WTC11 (cell line): ENCODE measurements around the gene FBXL16. TPM values are rescaled to one million over a fixed set of nuclear protein-coding genes. Genes with fewer than 3 reads are reported as not detected.

Experiments used
- ATF1 ChIP-seq: sonication (generic); formaldehyde crosslinking; IDR thresholded peaks from 2 replicates; pipeline ENCODE4 v1.8.1; 2023; ENCODE audit warnings: mild to moderate bottlenecking, moderate library complexity, missing genetic modification reagents
- ATF2 ChIP-seq: sonication (generic); formaldehyde crosslinking; IDR thresholded peaks from 2 replicates; pipeline ENCODE4 v1.8.1; 2022; ENCODE audit warnings: low read depth, missing genetic modification reagents, borderline replicate concordance
- CREM ChIP-seq: sonication (generic); formaldehyde crosslinking; IDR thresholded peaks from 2 replicates; pipeline ENCODE4 v1.8.1; 2022; ENCODE audit warnings: mild to moderate bottlenecking, missing genetic modification reagents, moderate library complexity
- CTCF ChIP-seq: fragments of 200-600 bp; IDR thresholded peaks from 2 replicates; pipeline ENCODE4 v1.8.0; 2022; ENCODE audit warnings: antibody characterized with exemption
- ELF4 ChIP-seq: sonication (generic); formaldehyde crosslinking; IDR thresholded peaks from 2 replicates; pipeline ENCODE4 v1.8.1; 2022; ENCODE audit warnings: low read depth, mild to moderate bottlenecking, moderate library complexity, missing genetic modification reagents
- FOXK1 ChIP-seq: sonication (generic); formaldehyde crosslinking; IDR thresholded peaks from 2 replicates; pipeline ENCODE4 v1.8.0; 2022; ENCODE audit warnings: mild to moderate bottlenecking, moderate library complexity, missing genetic modification reagents
- FOXP1 ChIP-seq: sonication (generic); formaldehyde crosslinking; IDR thresholded peaks from 2 replicates; pipeline ENCODE4 v1.8.0; 2022; ENCODE audit warnings: missing genetic modification reagents, mild to moderate bottlenecking, moderate library complexity, borderline replicate concordance
- HMGA2 ChIP-seq: fragments of 250-450 bp; sonication (Bioruptor Pico); IDR thresholded peaks from 2 replicates; pipeline ENCODE4 v1.4.0; 2021; ENCODE audit warnings: mild to moderate bottlenecking, moderate library complexity
- IRF2 ChIP-seq: sonication (generic); formaldehyde crosslinking; IDR thresholded peaks from 2 replicates; pipeline ENCODE4 v1.8.0; 2022; ENCODE audit warnings: low read depth, missing genetic modification reagents, borderline replicate concordance
- JAZF1 ChIP-seq: fragments of 250-450 bp; sonication (Bioruptor Pico); IDR thresholded peaks from 2 replicates; pipeline ENCODE4 v1.9.0; 2021; ENCODE audit warnings: moderate library complexity, mild to moderate bottlenecking, inconsistent platforms
- KAT7 ChIP-seq: sonication (generic); formaldehyde crosslinking; IDR thresholded peaks from 2 replicates; pipeline ENCODE4 v1.8.1; 2023; ENCODE audit warnings: missing genetic modification reagents, mild to moderate bottlenecking, borderline replicate concordance
- MXD4 ChIP-seq: fragments of 250-450 bp; sonication (Bioruptor Pico); IDR thresholded peaks from 2 replicates; pipeline ENCODE4 v1.8.0; 2021; ENCODE audit warnings: mild to moderate bottlenecking, moderate library complexity, borderline replicate concordance
- NFE2L1 ChIP-seq: sonication (generic); formaldehyde crosslinking; IDR thresholded peaks from 2 replicates; pipeline ENCODE4 v1.8.1; 2023; ENCODE audit warnings: missing genetic modification reagents
- NFYB ChIP-seq: sonication (generic); formaldehyde crosslinking; conservative IDR thresholded peaks from 2 replicates; pipeline ENCODE4 v1.8.0; 2022; ENCODE audit warnings: low read depth, missing genetic modification reagents
- PREB ChIP-seq: sonication (generic); formaldehyde crosslinking; IDR thresholded peaks from 2 replicates; pipeline ENCODE4 v1.8.1; 2022; ENCODE audit warnings: mild to moderate bottlenecking, missing genetic modification reagents, moderate library complexity, borderline replicate concordance
- SMAD3 ChIP-seq: sonication (generic); formaldehyde crosslinking; IDR thresholded peaks from 2 replicates; pipeline ENCODE4 v1.8.0; 2022; ENCODE audit warnings: missing genetic modification reagents, mild to moderate bottlenecking, borderline replicate concordance
- SMAD4 ChIP-seq: sonication (generic); formaldehyde crosslinking; IDR thresholded peaks from 2 replicates; pipeline ENCODE4 v1.8.0; 2022; ENCODE audit warnings: mild to moderate bottlenecking, missing genetic modification reagents
- TEAD1 ChIP-seq: sonication (generic); formaldehyde crosslinking; IDR thresholded peaks from 2 replicates; pipeline ENCODE4 v1.8.0; 2022; ENCODE audit warnings: mild to moderate bottlenecking, missing genetic modification reagents
- ZBTB43 ChIP-seq: sonication (generic); formaldehyde crosslinking; IDR thresholded peaks from 2 replicates; pipeline ENCODE4 v1.8.1; 2023; ENCODE audit warnings: mild to moderate bottlenecking, missing genetic modification reagents
- ZMAT4 ChIP-seq: fragments of 250-450 bp; sonication (Bioruptor Pico); IDR thresholded peaks from 2 replicates; pipeline ENCODE4 v1.9.0; 2021; ENCODE audit warnings: mild to moderate bottlenecking
- ZNF232 ChIP-seq: sonication (generic); formaldehyde crosslinking; IDR thresholded peaks from 2 replicates; pipeline ENCODE4 v1.8.0; 2022; ENCODE audit warnings: mild to moderate bottlenecking, missing genetic modification reagents
- ZNF263 ChIP-seq: sonication (generic); formaldehyde crosslinking; IDR thresholded peaks from 2 replicates; pipeline ENCODE4 v1.8.1; 2022; ENCODE audit warnings: low read depth, mild to moderate bottlenecking, moderate library complexity, missing genetic modification reagents
- ZNF317 ChIP-seq: sonication (generic); formaldehyde crosslinking; IDR thresholded peaks from 2 replicates; pipeline ENCODE4 v1.8.1; 2023; ENCODE audit warnings: low read depth, mild to moderate bottlenecking, moderate library complexity, missing genetic modification reagents, borderline replicate concordance
- ZNF671 ChIP-seq: fragments of 250-450 bp; sonication (Bioruptor Pico); IDR thresholded peaks from 2 replicates; pipeline ENCODE4 v1.8.0; 2021; ENCODE audit warnings: mild to moderate bottlenecking
- total RNA-seq: library from RNA; stranded (reverse); gene quantifications from 3 replicates; pipeline ENCODE4 v1.2.3, GENCODE V29; 2021
- TF ChIP-seq, protein P1 (sequence below): fragments of 250-450 bp; sonication (Bioruptor Pico); IDR thresholded peaks from 2 replicates; pipeline ENCODE4 v1.8.0; 2021; ENCODE audit warnings: mild to moderate bottlenecking
- TF ChIP-seq, protein P2 (sequence below): fragments of 250-450 bp; sonication (Bioruptor Pico); IDR thresholded peaks from 2 replicates; pipeline ENCODE4 v2.1.2; 2022; ENCODE audit warnings: mild to moderate bottlenecking, moderate library complexity
- TF ChIP-seq, protein P3 (sequence below): fragments of 250-450 bp; sonication (Bioruptor Pico); IDR thresholded peaks from 2 replicates; pipeline ENCODE4 v1.9.0; 2021; ENCODE audit warnings: moderate library complexity, mild to moderate bottlenecking, inconsistent platforms, borderline replicate concordance
- TF ChIP-seq, protein P4 (sequence below): sonication (generic); formaldehyde crosslinking; IDR thresholded peaks from 2 replicates; pipeline ENCODE4 v1.8.1; 2023; ENCODE audit warnings: mild to moderate bottlenecking, missing genetic modification reagents, moderate library complexity

Gene FBXL16
- total RNA-seq, 1 experiment from 2014 or later: 22.7 TPM

- TF ChIP-seq, protein P1, sequence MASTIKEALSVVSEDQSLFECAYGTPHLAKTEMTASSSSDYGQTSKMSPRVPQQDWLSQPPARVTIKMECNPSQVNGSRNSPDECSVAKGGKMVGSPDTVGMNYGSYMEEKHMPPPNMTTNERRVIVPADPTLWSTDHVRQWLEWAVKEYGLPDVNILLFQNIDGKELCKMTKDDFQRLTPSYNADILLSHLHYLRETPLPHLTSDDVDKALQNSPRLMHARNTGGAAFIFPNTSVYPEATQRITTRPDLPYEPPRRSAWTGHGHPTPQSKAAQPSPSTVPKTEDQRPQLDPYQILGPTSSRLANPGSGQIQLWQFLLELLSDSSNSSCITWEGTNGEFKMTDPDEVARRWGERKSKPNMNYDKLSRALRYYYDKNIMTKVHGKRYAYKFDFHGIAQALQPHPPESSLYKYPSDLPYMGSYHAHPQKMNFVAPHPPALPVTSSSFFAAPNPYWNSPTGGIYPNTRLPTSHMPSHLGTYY: no peak
- TF ChIP-seq ZNF232 (CRISPR knock-in tag) (peak; percentile 52), MXD4 (CRISPR knock-in tag) (no peak), PREB (CRISPR knock-in tag) (0 out of 2 replicates have a peak, but pooled peaks have one; percentile 38), SMAD4 (no peak), ELF4 (CRISPR knock-in tag) (no peak), SMAD3 (CRISPR knock-in tag) (peak; percentile 22; the same call in 1 of the 2 replicates), CTCF (peak; percentile 79), FOXP1 (CRISPR knock-in tag) (no peak; the same call in 1 of the 2 replicates), CREM (CRISPR knock-in tag) (peak; percentile 94), TEAD1 (CRISPR knock-in tag) (peak; percentile 68; the same call in 1 of the 2 replicates), ZBTB43 (CRISPR knock-in tag) (no peak; the same call in 1 of the 2 replicates), NFYB (CRISPR knock-in tag) (no peak), NFE2L1 (peak; percentile 70; the same call in 1 of the 2 replicates), ZMAT4 (no peak), HMGA2 (CRISPR knock-in tag) (no peak), FOXK1 (CRISPR knock-in tag) (peak; percentile 92), KAT7 (no peak), ATF2 (peak; percentile 60; the same call in 1 of the 2 replicates), JAZF1 (CRISPR knock-in tag) (no peak), ATF1 (CRISPR knock-in tag) (no peak), ZNF317 (CRISPR knock-in tag) (no peak), ZNF263 (CRISPR knock-in tag) (no peak), IRF2 (CRISPR knock-in tag) (no peak), ZNF671 (CRISPR knock-in tag) (no peak)
- TF ChIP-seq, protein P2, sequence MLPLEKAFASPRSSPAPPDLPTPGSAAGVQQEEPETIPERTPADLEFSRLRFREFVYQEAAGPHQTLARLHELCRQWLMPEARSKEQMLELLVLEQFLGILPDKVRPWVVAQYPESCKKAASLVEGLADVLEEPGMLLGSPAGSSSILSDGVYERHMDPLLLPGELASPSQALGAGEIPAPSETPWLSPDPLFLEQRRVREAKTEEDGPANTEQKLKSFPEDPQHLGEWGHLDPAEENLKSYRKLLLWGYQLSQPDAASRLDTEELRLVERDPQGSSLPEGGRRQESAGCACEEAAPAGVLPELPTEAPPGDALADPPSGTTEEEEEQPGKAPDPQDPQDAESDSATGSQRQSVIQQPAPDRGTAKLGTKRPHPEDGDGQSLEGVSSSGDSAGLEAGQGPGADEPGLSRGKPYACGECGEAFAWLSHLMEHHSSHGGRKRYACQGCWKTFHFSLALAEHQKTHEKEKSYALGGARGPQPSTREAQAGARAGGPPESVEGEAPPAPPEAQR (CRISPR knock-in tag): no peak
- TF ChIP-seq, protein P3, sequence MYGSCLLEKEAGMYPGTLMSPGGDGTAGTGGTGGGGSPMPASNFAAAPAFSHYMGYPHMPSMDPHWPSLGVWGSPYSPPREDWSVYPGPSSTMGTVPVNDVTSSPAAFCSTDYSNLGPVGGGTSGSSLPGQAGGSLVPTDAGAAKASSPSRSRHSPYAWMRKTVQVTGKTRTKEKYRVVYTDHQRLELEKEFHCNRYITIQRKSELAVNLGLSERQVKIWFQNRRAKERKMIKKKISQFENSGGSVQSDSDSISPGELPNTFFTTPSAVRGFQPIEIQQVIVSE (CRISPR knock-in tag): no peak
- TF ChIP-seq, protein P4, sequence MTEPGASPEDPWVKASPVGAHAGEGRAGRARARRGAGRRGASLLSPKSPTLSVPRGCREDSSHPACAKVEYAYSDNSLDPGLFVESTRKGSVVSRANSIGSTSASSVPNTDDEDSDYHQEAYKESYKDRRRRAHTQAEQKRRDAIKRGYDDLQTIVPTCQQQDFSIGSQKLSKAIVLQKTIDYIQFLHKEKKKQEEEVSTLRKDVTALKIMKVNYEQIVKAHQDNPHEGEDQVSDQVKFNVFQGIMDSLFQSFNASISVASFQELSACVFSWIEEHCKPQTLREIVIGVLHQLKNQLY (CRISPR knock-in tag): no peak
Observed at GRCh38 chr16:740764-741505, 35.3 kb upstream of the FBXL16 start, which contains the start of gene CIAO3 (continued).
